Thoracic aorta (tissue), 2 donors: Measurements from ENCODE around the gene CEP164. TPM values are rescaled to one million over a fixed set of nuclear protein-coding genes. Genes with fewer than 3 reads are reported as not detected.

Experiments
- ATAC-seq: fragments of 150-250 bp; one replicate; pipeline ENCODE4 v1.8.0; 2017; ENCODE audit warnings: low read depth; ENCODE audit not compliant: insufficient number of reproducible peaks, low FRiP score
- DNase-seq: peaks from one replicate; pipeline ENCODE4 v3.0.0-alpha.2; 2020; ENCODE audit warnings: low spot score
- H3K27ac ChIP-seq, 2 donors: fragments of 200-600 bp; sonication (generic); 1 replicate in 1 of 2; 2 replicates in 1 of 2; pipeline ENCODE4 v1.5.1; 2016; ENCODE audit warnings: mild to moderate bottlenecking in 2 of 2, moderate library complexity in 2 of 2
- H3K27me3 ChIP-seq: fragments of 200-600 bp; sonication (generic); replicated peaks from 2 replicates; pipeline ENCODE4 v1.6.0; 2016; ENCODE audit warnings: mild to moderate bottlenecking; ENCODE audit not compliant: insufficient read depth
- H3K36me3 ChIP-seq: fragments of 200-600 bp; sonication (generic); one replicate; pipeline ENCODE4 v1.5.1; 2016
- H3K4me1 ChIP-seq, 2 donors: fragments of 200-600 bp; sonication (generic); 1 replicate in 1 of 2; 2 replicates in 1 of 2; pipeline versions ENCODE4 v1.5.1 to v1.6.0; 2016; ENCODE audit warnings: low read depth in 2 of 2, mild to moderate bottlenecking in 1 of 2; ENCODE audit not compliant: control insufficient read depth in 1 of 2
- H3K4me3 ChIP-seq: fragments of 200-600 bp; sonication (generic); 2 replicates; pipeline ENCODE4 v1.5.1; 2016; ENCODE audit warnings: mild to moderate bottlenecking
- H3K9me3 ChIP-seq: fragments of 200-600 bp; sonication (generic); 2 replicates; pipeline ENCODE4 v1.5.1; 2016
- total RNA-seq, 2 donors: library from RNA; depleted of rRNA; stranded (reverse); fragments of >200 nt; gene quantifications; one replicate each; pipeline versions ENCODE4 v1.1.0 to v1.2.3, GENCODE V29; 2016
- TF ChIP-seq, protein P1 (sequence below): fragments of 200-600 bp; sonication (generic); IDR thresholded peaks from one replicate; pipeline ENCODE4 v1.5.1; 2019; ENCODE audit warnings: antibody characterized with exemption

CEP164 gene
- total RNA-seq, 2 donors from 2014 or later: 27.9 to 53.4 TPM

DNA sequence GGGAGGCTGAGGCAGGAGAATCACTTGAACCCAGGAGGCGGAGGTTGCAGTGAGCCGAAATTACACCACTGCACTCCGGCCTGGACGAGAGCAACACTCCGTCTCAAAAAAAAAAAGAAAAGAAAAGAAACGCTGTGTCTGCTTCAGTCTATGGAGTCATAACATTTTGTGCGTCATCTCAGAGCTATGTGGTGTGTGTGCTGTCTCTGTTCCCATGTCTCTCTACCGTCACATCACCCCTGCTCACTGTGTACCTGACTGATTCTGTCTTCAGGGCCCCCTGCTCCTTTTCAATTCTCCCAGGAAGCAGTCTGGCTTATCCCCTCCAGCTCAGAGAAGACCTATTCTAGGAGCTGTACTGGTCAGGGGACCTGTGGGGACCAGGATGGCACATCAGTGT, 29.5 kb upstream of the CEP164 start:
- TF ChIP-seq, protein P1, sequence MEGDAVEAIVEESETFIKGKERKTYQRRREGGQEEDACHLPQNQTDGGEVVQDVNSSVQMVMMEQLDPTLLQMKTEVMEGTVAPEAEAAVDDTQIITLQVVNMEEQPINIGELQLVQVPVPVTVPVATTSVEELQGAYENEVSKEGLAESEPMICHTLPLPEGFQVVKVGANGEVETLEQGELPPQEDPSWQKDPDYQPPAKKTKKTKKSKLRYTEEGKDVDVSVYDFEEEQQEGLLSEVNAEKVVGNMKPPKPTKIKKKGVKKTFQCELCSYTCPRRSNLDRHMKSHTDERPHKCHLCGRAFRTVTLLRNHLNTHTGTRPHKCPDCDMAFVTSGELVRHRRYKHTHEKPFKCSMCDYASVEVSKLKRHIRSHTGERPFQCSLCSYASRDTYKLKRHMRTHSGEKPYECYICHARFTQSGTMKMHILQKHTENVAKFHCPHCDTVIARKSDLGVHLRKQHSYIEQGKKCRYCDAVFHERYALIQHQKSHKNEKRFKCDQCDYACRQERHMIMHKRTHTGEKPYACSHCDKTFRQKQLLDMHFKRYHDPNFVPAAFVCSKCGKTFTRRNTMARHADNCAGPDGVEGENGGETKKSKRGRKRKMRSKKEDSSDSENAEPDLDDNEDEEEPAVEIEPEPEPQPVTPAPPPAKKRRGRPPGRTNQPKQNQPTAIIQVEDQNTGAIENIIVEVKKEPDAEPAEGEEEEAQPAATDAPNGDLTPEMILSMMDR: no peak
- Histone ChIP-seq H3K27me3 (no peaks in the 10 kb centered on the region), H3K27ac (no peak overlapping the region), H3K4me1 (peaks cover 0 to 10% of the 10 kb centered on the region in 2 donors), H3K4me3 (no peak overlapping the region), H3K36me3 (peaks cover 8% of the 10 kb centered on the region), H3K9me3 (no peaks in the 10 kb centered on the region)
- ATAC-seq (no peak), DNase-seq (no peak)

DNA sequence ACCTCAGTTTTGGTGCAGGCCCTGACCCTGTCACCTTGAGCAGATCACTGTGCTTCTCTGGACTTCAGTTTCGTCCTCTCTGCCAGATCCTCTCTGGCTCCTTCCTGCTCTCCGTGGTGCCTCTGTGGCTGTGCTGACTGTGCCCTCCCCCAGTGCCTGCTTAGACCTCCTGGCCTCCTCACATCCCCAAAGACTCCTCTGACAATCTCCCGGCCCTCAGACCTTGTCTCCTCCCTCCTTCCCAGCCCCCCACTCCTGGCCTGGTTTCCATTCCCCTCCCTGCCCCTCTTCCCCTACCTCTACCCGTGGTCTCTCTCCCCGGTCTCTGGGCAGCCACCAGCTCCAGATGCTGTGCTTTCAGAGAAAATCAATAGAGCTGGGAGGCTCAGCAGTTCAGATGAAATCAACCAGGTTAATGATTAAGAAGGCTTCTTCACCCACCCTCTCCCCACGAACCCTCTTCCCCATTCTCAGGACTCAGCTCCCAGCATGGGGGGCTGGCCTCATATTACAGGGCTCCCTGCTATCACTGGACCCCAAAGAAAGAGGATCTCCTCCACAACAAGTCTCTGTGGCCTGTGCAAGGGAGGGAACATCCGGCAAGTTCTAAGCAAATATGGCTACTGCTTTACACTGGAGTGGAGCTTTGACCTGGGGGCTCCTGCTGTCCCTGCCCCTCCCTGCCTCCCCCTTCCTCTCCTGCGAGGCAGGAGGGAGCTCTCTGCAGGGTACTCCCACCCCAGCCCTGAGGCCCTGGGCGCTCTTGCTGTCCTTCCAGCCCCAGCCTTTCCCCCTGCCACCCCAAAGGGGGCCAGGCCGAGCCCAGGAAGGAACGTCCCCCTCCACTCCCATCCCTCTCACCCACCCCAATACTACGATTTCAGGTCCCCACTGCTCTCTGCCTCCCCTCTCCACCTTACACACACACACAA, 28.0 kb upstream of the CEP164 start:
- Histone ChIP-seq H3K27me3 (no peaks in the 10 kb centered on the region), H3K9me3 (no peaks in the 10 kb centered on the region), H3K27ac (no peak overlapping the region), H3K4me3 (peak overlapping the region; percentile 53), H3K4me1 (peaks cover 0 to 10% of the 10 kb centered on the region in 2 donors), H3K36me3 (peaks cover 8% of the 10 kb centered on the region)
- no peak for DNase-seq
- ATAC-seq: no peak
- TF ChIP-seq, protein P1: no peak

DNA sequence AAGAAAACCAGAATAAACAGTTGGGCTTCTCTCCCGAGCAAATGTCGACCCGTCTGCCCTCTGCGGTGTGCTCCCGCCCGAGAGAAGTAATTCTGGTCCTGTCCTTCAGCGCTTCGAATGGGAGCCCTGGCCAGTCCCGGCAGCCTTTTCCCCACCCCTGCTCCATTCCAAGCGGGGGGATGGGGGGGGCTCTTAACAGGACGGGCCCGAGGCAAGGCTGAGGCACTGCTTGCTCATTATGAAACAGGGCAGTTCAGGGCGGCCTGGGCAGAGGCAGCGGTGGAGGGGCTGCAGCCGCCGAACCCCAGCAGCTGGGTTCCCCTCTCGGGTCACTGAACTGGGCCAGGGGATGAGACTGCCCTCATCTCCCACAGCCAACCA, 27.4 kb upstream of the CEP164 start:
- Histone ChIP-seq H3K4me3 (peak overlapping the region; percentile 53), H3K4me1 (peaks cover 0 to 10% of the 10 kb centered on the region in 2 donors), H3K36me3 (peaks cover 3% of the 10 kb centered on the region), H3K9me3 (no peaks in the 10 kb centered on the region), H3K27me3 (no peaks in the 10 kb centered on the region), H3K27ac (no peak overlapping the region)
- DNase-seq (no peak), ATAC-seq (no peak)
- TF ChIP-seq, protein P1: no peak

DNA sequence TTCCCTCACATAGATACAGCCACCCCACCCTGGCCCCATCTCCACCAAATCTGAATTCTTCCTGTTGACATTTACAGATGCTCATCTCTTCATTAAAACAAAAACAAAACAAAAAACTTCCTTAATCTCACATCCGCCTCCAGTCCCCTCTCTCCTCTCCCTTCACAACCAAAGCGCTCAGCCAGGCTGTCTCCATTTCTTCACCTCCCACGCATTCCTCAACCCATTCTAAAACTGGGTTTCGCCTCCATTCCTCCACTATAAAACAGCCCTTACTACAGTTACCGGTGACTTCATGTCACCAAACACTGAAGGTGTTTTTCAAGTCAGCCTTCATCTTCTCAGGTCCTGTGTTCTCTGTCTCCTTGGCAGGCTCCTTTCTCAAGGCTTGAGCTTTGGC, 26.9 kb upstream of the CEP164 start:
- Histone ChIP-seq H3K4me1 (peaks cover 0 to 10% of the 10 kb centered on the region in 2 donors), H3K27me3 (no peaks in the 10 kb centered on the region), H3K27ac (no peak overlapping the region), H3K36me3 (no peaks in the 10 kb centered on the region), H3K9me3 (no peaks in the 10 kb centered on the region), H3K4me3 (peak overlapping the region; percentile 53)
- DNase-seq (no peak), ATAC-seq (no peak)
- TF ChIP-seq, protein P1: no peak

DNA sequence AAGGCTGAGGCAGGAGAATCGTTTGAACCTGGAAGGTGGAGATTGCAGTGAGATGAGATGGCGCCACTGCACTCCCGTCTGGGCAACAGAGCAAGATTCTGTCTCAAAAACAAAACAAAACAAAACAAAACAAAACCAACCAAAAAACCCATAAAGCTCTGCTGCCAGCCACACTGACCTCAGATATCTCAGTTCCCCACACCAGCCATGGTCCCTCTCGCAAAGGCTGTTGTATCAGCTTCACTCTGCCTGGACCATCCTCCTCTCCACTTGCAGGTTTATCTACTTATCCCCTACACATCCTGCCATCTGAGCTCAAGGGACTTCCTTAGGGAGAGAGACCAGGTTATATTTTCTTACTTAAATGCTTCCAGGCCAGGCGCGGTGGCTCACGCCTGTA, 25.4 kb upstream of the CEP164 start:
- H3K27ac ChIP-seq: no peak overlapping the region
- no peaks in the 10 kb centered on the region for H3K27me3 ChIP-seq
- DNase-seq (no peak), ATAC-seq (no peak)
- H3K4me1 ChIP-seq: peaks cover 0 to 10% of the 10 kb centered on the region in 2 donors
- H3K4me3 ChIP-seq: no peak overlapping the region
- TF ChIP-seq, protein P1: no peak
- peaks cover 4% of the 10 kb centered on the region for H3K36me3 ChIP-seq
- H3K9me3 ChIP-seq: no peaks in the 10 kb centered on the region
